ENCODE results near the gene ANO1. TPM values are rescaled to one million over a fixed set of nuclear protein-coding genes. Genes with fewer than 3 reads are reported as not detected.

Gene ANO1
- total RNA-seq, 4 donors from 2014 or later: 6.8 to 72.6 (median 36.2) TPM

- Histone ChIP-seq H3K4me1 (no peaks in the 10 kb centered on the region), H3K36me3 (no peaks in the 10 kb centered on the region), H3K27ac (no peak overlapping the region), H3K4me3 (no peak overlapping the region), H3K9me3 (peaks cover 0 to 2% of the 10 kb centered on the region in 2 donors), H3K27me3 (no peaks in the 10 kb centered on the region)
- no peak for DNase-seq
- intact Hi-C loops (cut with DNase I; ENCODE audit: low total_unique reads): no loop called here
- no peak for TF ChIP-seq CTCF (IDR thresholded peaks at IDR 0.05)
- TF ChIP-seq POLR2A (IDR thresholded peaks at IDR 0.05): no peak
Measured at GRCh38 chr11:70043482-70043881, 34.6 kb upstream of the ANO1 start.

- intact Hi-C loops (cut with DNase I; ENCODE audit: low total_unique reads): no loop called here
- TF ChIP-seq CTCF (IDR thresholded peaks at IDR 0.05) (no peak), POLR2A (IDR thresholded peaks at IDR 0.05) (no peak)
- no peak overlapping the region for H3K27ac ChIP-seq
- H3K9me3 ChIP-seq: peaks cover 0 to 2% of the 10 kb centered on the region in 2 donors
- no peaks in the 10 kb centered on the region for H3K4me1 ChIP-seq
- H3K36me3 ChIP-seq: no peaks in the 10 kb centered on the region
- no peaks in the 10 kb centered on the region for H3K27me3 ChIP-seq
- H3K4me3 ChIP-seq: no peak overlapping the region
- no peak for DNase-seq
Measured at GRCh38 chr11:70046089-70046488, 32.0 kb upstream of the ANO1 start.

GRCh38 chr11:70048279-70049024 lies 29.7 kb upstream of the ANO1 start:
- no peak for DNase-seq
- H3K27me3 ChIP-seq: no peaks in the 10 kb centered on the region
- intact Hi-C loops (cut with DNase I; ENCODE audit: low total_unique reads): no loop called here
- H3K9me3 ChIP-seq: peaks cover 0 to 2% of the 10 kb centered on the region in 2 donors
- no peak for TF ChIP-seq POLR2A (IDR thresholded peaks at IDR 0.05)
- no peak for TF ChIP-seq CTCF (IDR thresholded peaks at IDR 0.05)
- no peaks in the 10 kb centered on the region for H3K36me3 ChIP-seq
- no peaks in the 10 kb centered on the region for H3K4me1 ChIP-seq
- no peak overlapping the region for H3K27ac ChIP-seq
- no peak overlapping the region for H3K4me3 ChIP-seq

GRCh38 chr11:70049045-70049444 lies 29.1 kb upstream of the ANO1 start:
- DNase-seq: no peak
- Histone ChIP-seq H3K36me3 (no peaks in the 10 kb centered on the region), H3K27ac (no peak overlapping the region), H3K4me1 (no peaks in the 10 kb centered on the region), H3K9me3 (peaks cover 0 to 2% of the 10 kb centered on the region in 2 donors), H3K4me3 (no peak overlapping the region), H3K27me3 (no peaks in the 10 kb centered on the region)
- intact Hi-C loops (cut with DNase I; ENCODE audit: low total_unique reads): no loop called here
- TF ChIP-seq CTCF (IDR thresholded peaks at IDR 0.05) (no peak), POLR2A (IDR thresholded peaks at IDR 0.05) (no peak)

- Histone ChIP-seq H3K9me3 (no peaks in the 10 kb centered on the region), H3K27ac (no peak overlapping the region)
- DNase-seq: no peak
Measured at GRCh38 chr11:70050243-70050642, 27.9 kb upstream of the ANO1 start.

More at GRCh38 chr11:70050243-70050642, 27.9 kb upstream of the ANO1 start:
- Histone ChIP-seq H3K27me3 (no peaks in the 10 kb centered on the region), H3K36me3 (no peaks in the 10 kb centered on the region), H3K4me1 (no peaks in the 10 kb centered on the region), H3K4me3 (no peak overlapping the region)
- intact Hi-C loops (cut with DNase I; ENCODE audit: low total_unique reads): no loop called here
- TF ChIP-seq CTCF (IDR thresholded peaks at IDR 0.05) (no peak), POLR2A (IDR thresholded peaks at IDR 0.05) (no peak)

Data from uterus (tissue), 4 donors.